Fibroblast of skin of back (primary cell): Measurements from ENCODE around the gene ANKDD1A.

Experiments used
- DNase-seq: peaks from one replicate; pipeline ENCODE4 v3.0.0-alpha.2; 2013

ANKDD1A gene

DNA sequence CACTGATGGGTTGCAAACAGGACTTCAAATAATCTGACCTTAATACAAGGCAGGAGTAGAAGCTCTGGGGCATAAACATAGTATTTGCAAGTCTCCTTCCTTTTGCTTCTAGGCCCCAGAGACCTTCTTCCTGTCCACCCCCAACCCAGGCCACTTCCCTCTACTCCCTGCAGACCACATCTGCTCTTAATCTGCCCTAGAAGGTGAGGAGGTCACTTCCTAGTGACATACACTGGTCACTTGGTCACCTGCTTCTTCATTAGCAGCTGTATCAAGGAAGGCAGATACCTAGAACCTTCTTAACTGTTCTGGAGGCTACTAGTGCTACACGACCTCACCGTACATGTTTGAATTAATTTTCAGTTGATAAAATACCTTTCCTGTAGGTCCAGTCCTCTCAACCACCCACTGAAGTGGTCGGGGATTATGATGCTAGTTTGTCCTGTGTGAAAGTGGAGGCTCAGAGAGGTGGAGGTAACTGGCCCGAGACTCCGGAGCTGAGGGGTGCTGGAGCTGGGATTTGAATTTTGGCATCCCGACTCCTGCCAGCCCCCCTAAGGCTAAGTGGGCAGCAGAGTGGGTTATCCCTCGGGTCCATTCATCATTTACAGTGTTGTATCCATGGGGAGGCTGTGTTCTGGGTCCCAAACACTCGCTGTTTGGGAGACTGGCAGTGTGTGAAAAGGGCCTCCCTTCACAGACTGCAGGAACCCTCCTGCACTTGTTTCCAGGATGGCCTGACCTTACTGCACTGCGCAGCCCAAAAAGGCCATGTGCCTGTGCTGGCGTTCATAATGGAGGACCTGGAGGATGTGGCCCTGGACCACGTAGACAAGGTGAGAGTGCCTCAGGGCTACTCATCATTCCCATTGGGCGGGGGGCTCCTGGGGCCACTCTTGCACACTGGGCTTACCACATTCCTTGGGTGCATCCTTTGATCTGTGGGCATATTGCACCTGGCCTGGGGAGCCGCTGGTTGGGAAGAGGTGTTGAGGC is 13.9 kb downstream of the ANKDD1A start:
- DNase-seq, result no peak

DNA sequence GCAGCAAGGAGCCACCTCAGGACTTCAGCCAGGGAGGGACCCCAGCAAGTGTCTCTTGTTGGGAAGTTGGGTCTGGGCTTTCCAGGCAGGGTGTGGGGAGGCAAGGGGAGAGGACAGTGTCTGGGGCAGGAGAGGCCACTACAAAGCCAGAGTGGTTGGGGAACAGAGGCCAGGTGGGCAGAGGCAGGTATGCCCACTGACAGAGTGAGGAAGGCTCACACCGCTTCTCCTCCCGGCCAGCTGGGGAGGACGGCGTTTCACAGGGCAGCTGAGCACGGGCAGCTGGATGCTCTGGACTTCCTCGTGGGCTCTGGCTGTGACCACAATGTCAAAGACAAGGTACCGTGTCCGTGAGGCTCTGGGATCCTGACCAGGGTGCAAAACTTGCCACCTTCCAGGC is 15.0 kb downstream of the ANKDD1A start:
- DNase-seq, result no peak

DNA sequence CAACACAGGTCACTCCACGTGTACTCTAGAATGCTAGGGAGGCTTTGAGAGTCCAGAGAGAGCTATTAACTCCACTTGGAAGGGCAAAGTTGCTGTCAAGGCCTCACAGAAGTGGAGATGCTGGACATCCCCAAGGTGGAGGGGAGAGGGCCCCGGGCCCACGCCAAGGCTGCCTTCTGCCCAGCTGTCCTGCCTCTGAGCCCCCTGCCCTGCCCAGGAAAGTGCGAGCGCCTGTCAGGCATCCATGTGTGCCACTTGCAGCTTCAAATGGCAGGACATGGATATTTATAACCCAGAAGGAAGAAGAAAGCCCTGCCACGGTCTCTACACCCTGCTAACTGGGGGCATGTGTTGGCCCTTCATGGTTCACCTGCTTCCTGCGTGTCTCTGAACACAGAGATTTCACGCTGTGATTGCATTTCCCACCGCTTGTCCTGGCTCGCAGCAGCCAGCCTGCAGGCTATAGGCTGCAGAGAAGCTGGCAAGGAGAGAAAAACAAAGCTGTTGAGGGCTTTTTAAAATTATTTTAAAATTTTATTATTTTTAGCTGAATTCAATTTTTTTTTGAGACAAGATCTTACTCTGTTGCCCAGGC is 17.0 kb downstream of the ANKDD1A start:
- no peak for DNase-seq

DNA sequence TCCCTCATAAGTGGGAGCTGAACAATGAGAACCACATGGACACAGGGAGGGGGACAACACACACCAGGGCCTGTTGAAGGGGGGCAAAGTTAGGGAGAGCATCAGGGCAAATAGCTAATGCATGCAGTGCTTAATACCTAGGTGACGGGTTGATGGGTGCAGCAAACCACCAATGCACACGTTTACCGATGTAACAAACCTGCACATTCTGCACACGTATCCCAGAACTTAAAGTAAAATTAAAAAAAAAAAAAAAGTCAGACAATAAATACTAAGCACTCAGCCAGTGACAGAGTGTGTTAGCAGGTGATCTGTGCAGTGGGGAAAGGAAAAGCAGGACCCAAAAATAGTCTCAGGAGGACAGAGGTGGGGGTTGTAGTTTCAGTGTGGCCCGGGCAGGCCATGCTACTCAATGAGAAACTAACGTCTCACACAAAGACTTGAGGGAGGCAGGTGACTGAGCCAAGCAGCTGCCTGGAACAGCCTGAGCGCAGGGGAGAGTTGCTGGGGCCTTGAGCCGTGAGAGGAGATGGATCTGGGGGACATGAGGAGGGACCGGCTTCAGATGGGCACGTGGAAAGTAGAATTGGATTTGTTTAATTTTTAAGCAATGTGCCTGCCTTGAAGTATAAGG is 18.4 kb downstream of the ANKDD1A start:
- DNase-seq, result no peak

DNA sequence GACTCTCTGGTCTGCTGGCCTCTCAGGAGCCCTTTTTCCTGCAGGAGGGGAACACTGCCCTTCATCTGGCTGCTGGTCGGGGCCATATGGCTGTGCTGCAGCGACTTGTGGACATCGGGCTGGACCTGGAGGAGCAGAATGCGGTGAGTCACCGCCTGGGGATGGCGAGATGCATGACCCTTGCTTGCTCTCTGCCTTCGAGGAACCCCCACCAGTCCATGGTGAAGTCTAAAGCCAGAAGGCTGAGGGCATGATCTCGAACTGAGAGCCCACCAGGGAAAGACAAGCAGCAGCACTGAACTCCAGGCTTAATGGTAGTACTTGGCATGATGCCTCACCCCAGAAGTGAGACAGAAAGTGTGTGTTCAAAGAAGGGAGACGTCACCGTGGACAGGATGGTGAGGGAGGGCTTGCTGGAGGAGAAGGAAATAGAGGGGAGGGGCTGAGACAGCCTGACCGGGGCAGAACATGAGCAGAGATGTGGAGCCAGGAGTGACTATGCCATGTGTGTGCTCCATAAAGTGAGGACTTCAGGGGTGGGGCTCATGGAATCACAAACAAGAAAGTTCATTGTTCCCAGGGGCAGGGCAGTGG is 19.2 kb downstream of the ANKDD1A start:
- peak; percentile 18 for DNase-seq

GRCh38 chr15:64931381-64931780 is 19.7 kb downstream of the ANKDD1A start:
- DNase-seq, result no peak

- no peak for DNase-seq
Measured at GRCh38 chr15:64934023-64934422, 22.3 kb downstream of the ANKDD1A start.

DNA sequence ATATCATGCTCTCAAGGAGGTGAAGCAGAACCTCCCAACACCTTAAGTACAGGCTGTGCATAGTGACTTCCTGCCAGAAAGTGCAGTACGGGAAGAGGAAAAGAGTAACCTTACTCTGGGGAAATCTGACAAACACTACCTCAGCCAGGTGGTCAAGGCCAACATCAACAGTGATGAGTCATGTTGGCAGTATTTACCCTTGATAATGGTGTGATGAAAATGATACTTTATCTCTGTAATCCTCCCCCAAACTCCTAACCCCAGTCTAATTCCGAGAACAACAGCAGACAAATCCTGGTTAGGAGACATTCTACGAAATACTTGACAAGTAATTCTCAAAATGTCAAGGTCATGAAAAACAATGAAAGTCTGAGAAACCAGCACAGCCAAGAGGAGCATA is 26.5 kb downstream of the ANKDD1A start:
- no peak for DNase-seq

DNA sequence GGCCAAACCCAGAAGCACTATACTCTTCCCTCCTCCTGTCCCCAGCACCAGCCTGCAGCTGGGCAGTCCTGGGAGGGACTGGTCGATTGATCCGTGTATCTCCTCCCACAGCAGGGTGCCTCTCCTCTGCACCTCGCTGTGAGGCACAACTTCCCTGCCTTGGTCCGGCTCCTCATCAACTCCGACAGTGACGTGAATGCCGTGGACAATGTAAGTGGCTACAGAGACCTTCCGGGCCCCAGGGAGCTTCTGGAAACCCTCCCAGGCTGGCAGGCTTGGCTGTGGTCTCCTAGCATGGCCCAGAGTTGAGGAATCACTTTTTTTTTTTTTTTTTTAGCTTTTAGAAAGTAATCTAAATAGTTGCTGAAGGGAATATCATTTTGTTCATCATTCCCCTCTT is 30.7 kb downstream of the ANKDD1A start:
- DNase-seq, result no peak

DNA sequence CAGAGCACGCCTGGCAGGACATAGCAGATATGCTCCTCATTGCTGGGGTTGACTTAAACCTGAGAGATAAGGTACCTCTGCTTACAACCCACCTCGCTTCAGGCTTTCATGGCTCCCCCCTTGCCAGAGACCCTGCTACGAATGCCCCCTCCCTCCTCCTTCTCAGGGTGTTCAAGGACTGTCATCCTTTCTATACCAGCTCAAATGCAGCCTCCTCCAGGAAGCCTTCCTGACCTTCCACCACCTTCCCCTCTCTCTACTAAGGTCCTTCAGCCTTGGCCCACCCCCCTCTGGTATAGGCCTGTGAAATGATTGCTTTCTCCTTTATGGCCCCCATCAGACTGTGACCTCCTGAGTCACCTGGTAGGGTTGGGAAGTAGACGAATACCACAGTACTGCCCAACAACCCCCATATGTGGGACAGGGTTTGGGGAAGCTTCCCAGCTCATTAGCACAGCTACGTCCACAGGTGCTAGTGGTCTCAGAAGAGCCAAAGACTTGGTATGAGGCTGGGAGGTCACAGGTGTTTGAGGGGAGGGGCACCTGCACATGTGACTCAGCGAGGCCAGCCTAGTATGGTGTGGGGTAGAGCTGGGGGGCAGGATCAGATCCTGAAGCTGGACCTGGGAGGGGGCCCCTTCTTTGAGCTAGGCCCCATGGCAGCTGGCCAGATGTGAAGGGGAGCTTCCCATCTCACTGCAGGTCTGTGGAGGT is 32.0 kb downstream of the ANKDD1A start:
- no peak for DNase-seq

- DNase-seq, result no peak
Measured at GRCh38 chr15:64944961-64945360, 33.3 kb downstream of the ANKDD1A start.

DNA sequence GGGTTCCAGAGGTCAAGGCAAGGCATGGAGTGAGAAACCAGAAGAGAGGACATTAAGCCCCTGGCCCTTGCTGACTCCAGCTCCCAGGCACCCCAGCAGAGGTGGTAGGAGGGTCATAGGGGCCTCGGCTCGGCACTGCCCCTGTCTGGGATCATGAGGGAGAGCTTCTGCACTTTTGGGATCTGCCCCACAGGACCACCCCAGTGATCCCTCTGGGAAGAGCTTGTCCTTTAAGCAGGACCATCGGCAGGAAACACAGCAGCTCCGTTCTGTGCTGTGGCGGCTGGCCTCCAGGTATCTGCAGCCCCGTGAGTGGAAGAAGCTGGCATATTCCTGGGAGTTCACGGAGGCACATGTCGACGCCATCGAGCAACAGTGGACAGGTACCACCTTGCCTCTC is 35.5 kb downstream of the ANKDD1A start:
- no peak for DNase-seq

- no peak for DNase-seq
Measured at GRCh38 chr15:64948916-64949315, 37.2 kb downstream of the ANKDD1A start.

DNA sequence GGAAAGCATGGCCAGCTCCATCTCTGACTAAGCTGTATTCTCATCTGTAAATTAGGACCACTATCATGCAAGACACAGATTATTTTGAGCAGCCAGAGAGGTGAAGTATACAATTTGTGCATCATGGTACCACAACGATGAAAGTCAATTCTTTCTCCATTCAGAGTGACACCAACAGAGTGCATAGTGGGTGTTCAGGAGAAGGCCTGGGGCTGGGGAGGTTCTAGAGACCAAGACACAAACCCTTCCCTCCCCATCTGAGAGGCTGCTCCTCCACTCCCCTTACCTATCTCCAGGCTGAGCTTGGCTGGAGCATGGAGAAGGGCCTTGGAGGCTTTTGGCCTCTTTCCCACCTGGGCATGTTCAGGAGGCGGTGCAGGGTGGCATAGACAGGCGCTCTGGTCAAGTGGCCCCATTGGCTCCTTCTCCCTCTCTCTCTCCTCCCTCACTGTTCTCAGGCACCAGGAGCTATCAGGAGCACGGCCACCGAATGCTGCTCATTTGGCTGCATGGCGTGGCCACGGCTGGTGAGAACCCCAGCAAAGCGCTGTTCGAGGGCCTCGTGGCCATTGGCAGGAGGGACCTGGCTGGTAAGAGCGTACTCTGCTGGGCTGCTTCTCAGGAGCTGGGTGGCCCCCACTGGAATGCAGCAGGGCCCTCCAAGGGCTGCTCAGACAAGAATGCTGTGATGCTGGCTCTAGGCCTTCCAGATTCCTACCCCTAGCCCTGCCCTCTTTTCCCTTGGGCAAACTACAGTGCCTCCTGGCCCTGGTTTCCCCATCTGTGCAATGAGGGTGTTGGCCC is 37.9 kb downstream of the ANKDD1A start:
- DNase-seq, result no peak

DNA sequence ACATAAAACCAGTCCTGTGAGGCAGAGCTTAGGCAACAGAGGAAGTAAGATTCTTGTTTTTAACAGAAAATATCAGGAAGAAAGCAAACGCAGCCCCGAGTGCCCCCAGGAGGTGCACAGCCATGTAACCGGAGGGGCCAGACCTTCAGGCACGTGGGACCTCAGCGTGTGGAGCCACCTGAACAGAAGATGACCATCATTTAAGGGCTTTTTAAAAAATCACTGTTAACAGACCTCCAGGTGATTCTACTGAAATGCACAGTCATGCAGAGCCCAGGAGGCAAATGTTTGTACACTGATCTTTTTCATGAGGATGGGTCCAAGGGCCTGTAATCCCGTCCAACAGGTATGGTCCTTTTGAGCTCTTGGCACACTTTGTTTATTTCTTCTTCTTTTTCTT is 39.2 kb downstream of the ANKDD1A start:
- no peak for DNase-seq

- no peak for DNase-seq
Measured at GRCh38 chr15:64951777-64952418, 40.2 kb downstream of the ANKDD1A start.

- DNase-seq, result no peak
Measured at GRCh38 chr15:64954395-64954794, 42.7 kb downstream of the ANKDD1A start.

DNA sequence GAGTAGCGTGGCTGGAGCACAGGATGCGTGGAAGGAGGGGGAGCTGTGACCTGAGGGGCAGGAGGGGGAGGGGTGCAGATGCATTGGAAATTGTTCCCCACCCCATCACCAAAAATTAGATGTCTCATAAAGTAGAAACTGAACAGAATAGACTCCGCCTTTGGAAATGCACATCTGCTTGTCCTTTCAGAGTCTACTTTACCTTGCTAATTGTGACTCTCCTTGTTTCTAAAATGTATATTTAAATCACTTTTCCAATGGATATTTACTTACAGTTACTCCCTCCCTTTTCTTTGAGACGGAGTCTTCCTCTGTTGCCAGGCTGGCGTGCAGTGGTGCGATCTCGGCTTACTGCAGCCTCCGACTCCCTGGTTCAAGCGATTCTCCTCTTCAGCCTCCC is 47.4 kb downstream of the ANKDD1A start:
- DNase-seq, result no peak

- no peak for DNase-seq
Measured at GRCh38 chr15:64960153-64960552, 48.5 kb downstream of the ANKDD1A start.

- DNase-seq, result no peak
Measured at GRCh38 chr15:64961013-64961412, 49.3 kb downstream of the ANKDD1A start.

DNA sequence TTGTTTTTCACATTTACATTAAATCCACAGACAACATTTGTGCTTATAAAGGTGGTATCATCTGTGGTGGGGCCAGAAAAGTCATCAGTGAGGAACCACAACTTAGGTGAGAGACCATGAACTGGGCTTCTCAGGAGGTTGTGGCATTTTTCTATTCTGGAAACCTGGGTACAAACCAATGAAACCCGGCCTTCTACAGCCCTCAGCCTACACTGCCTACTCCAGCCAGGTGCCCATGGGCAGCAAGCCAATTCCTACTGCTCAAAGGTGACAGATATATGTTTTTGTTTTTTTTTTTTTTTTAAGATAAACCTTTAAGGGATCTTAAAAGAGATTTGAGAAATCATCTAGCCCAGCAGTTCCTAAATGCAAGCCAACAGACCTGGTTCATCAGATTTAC is 57.7 kb downstream of the ANKDD1A start:
- no peak for DNase-seq
